ENCODE measurements around the gene LCN15.

DNA sequence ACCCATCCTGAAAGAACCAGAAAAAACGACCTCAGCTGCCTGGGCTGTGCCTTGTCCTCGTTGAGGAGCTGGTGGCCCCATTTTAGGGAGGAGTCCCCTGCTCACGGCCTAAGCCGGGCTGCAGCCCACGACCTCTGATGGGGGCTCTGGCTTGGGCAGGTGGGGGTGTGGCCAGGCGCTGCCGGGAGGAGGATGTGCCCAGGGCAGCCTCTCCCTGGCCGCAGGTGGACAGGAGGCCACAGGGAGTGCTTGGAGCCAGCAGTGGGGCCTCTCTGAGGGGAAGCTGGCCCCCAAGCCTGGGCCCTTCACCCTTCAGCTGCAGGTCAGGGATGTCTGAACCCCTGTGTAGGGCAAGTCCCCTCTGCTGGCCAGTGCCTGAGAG is 49.4 kb downstream of the LCN15 start:
- TF ChIP-seq, protein P1, sequence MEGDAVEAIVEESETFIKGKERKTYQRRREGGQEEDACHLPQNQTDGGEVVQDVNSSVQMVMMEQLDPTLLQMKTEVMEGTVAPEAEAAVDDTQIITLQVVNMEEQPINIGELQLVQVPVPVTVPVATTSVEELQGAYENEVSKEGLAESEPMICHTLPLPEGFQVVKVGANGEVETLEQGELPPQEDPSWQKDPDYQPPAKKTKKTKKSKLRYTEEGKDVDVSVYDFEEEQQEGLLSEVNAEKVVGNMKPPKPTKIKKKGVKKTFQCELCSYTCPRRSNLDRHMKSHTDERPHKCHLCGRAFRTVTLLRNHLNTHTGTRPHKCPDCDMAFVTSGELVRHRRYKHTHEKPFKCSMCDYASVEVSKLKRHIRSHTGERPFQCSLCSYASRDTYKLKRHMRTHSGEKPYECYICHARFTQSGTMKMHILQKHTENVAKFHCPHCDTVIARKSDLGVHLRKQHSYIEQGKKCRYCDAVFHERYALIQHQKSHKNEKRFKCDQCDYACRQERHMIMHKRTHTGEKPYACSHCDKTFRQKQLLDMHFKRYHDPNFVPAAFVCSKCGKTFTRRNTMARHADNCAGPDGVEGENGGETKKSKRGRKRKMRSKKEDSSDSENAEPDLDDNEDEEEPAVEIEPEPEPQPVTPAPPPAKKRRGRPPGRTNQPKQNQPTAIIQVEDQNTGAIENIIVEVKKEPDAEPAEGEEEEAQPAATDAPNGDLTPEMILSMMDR (IDR thresholded peaks at IDR 0.05): no peak
- TF ChIP-seq POLR2A (IDR thresholded peaks at IDR 0.05): no peak

Measured in tibial nerve (tissue), 3 donors.